ENCODE measurements around the gene C6orf136. TPM values are rescaled to one million over a fixed set of nuclear protein-coding genes. Genes with fewer than 3 reads are reported as not detected.

The C6orf136 gene, protein sequence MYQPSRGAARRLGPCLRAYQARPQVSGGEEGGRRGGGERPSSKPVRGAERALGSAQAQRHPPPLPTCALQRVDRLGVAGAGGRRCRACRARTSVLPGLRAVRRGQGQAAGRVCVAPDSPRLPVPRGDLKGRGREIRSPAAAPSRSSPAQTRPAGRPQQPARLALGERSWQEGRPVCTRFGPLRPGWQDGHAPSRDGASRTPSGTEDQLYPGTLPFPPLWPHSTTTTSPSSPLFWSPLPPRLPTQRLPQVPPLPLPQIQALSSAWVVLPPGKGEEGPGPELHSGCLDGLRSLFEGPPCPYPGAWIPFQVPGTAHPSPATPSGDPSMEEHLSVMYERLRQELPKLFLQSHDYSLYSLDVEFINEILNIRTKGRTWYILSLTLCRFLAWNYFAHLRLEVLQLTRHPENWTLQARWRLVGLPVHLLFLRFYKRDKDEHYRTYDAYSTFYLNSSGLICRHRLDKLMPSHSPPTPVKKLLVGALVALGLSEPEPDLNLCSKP
- total RNA-seq: 1.1 and 2.9 TPM in 2 replicates

GRCh38 chr6:30646450-30647241 is at the start of gene C6orf136:
C6orf136 (plus strand) TSS chr6:30647133; CDS start chr6:30647232, 99 bp downstream.

GRCh38 chr6:30616811-30617564 is 29.9 kb upstream of the C6orf136 start, which contains the start of gene PPP1R10:
PPP1R10 (minus strand) TSS chr6:30617243; CDS start chr6:30609944, 7,299 bp downstream.

DNA sequence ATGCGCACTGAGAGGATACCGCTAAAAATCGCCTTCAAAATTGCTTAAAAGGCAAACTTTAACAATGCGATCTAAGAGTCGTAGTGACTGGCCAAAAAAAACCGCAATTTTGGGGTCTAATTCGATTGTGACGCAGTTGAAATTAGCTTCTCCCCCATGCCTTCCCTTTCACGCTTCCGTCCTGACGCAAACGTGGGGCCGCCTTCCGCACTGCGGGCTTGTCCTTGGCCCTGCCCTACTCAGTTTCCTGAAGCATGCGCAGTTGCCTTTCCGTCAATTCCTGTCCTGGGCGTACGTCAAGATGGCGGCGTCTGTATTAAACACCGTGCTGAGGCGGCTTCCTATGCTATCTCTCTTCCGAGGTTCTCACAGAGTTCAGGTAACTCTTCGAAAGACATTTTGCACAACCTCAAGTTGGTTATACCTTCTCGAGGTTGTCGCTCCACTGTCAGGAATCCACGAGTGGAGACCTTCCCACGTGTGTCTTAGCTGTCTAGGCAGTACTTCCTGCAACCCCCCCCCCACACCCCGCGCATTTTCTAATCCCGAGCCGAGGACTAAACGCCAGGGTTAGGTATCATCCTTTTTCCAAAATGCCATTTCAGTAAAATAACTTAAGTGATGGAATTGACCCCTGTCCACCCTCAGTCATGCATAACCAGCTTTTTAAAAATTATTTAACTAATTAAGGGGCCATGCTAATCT is 29.2 kb upstream of the C6orf136 start, which contains the start of gene MRPS18B:
MRPS18B (plus strand) TSS at position 276 of the 705 bp plus-strand sequence; CDS start at position 302, 26 bp downstream.

GRCh38 chr6:30626484-30627366 is 20.2 kb upstream of the C6orf136 start, which contains the start of gene ATAT1:
ATAT1 (plus strand) TSS chr6:30626874.

DNA sequence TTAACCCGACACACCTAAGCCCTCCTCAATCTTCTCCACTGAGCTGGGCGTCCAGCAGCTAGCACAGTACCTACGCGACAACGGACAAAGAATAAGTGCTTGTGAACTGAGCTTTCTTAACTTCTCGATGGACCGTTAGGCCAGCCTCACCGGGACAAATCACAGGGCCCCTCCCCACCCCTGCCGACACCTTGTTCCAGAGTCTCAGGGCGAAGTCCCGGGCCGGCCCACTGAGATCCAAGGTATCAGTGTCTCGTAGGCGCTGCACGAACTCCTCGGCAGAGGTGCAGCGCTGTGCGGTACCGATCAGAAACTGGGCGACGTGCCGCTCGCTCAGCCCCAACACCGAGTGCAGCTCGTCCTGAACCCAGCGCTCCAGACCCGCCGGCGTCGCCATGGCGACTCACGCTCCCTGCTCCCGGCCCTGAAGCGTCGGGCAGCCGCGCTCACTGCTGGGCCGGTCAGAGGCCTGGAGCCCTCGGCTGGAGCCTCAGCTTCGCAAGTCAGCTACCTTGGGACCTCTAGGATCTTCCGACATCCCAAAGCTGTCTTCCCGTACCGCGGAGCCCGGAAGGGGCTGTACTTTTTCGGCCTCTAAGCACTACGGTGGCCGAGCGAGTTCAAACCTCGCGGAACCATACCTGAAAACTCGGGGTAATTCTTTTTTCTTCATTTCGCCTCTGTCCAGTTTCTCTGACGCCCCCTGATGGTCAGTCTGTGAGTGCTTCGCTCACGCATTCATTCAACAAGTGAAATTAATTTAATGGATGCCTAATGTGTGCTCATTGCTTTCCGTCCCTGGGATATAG is 25.7 kb downstream of the C6orf136 start, which contains the start of gene DHX16:
DHX16 (minus strand) TSS at position 562 of the 809 bp plus-strand sequence; CDS start at position 397, 165 bp downstream.

GRCh38 chr6:30686009-30686907 is 39.3 kb downstream of the C6orf136 start, which contains the start of gene PPP1R18:
PPP1R18 (minus strand) TSS chr6:30686645; CDS start chr6:30686018, 627 bp downstream.

GRCh38 chr6:30690403-30691207 is 43.7 kb downstream of the C6orf136 start, which contains the start of gene NRM:
NRM (minus strand) TSS chr6:30690984; CDS start chr6:30690974, 10 bp downstream.

Other genes with a start within 250 kb of the C6orf136 start
- gene HLA-E, start 157.6 kb upstream of the C6orf136 start, total RNA-seq: 291 and 298 TPM in 2 replicates
- gene GNL1, start 90.6 kb upstream of the C6orf136 start, total RNA-seq: 53.3 and 53.5 TPM in 2 replicates
- gene PRR3, start 89.8 kb upstream of the C6orf136 start, total RNA-seq: 5.7 and 8.2 TPM in 2 replicates
- 41.1 and 45.6 TPM in 2 replicates for gene ABCF1, start 75.7 kb upstream of the C6orf136 start, total RNA-seq
- 43.3 and 56.8 TPM in 2 replicates for gene PPP1R10, start 29.9 kb upstream of the C6orf136 start, total RNA-seq
- gene MRPS18B, start 29.3 kb upstream of the C6orf136 start, total RNA-seq: 84.2 and 95.2 TPM in 2 replicates
- gene ATAT1, start 20.3 kb upstream of the C6orf136 start, total RNA-seq: 4.6 and 6.3 TPM in 2 replicates
- 22.9 and 23.0 TPM in 2 replicates for gene DHX16, start 25.9 kb downstream of the C6orf136 start, total RNA-seq
- 47.8 and 67.2 TPM in 2 replicates for gene PPP1R18, start 39.5 kb downstream of the C6orf136 start, total RNA-seq
- gene NRM, start 43.9 kb downstream of the C6orf136 start, total RNA-seq: 3.5 and 4.4 TPM in 2 replicates
- gene MDC1, start 70.1 kb downstream of the C6orf136 start, total RNA-seq: 6.8 and 8.4 TPM in 2 replicates
- gene TUBB, start 73.2 kb downstream of the C6orf136 start, total RNA-seq: 566 and 592 TPM in 2 replicates
- gene FLOT1, start 95.6 kb downstream of the C6orf136 start, total RNA-seq: 90.3 and 99.3 TPM in 2 replicates
- gene IER3, start 97.4 kb downstream of the C6orf136 start, total RNA-seq: 17.0 and 54.6 TPM in 2 replicates
- gene DDR1, start 237.4 kb downstream of the C6orf136 start, total RNA-seq: 16.7 and 22.2 TPM in 2 replicates

All from articular chondrocyte of knee joint (primary cell).